HEK293 (cell line): ENCODE measurements around the gene SPATA24.
A peak's percentile ranks its signal among the peaks of the same experiment; 100 is the strongest.

ENCODE experiments used
- CTCF ChIA-PET: fragments of 350-600 bp; formaldehyde crosslinking; extraction: SDS; loops from one replicate; lab custom pipeline; 2021; ENCODE audit warnings: antibody characterized with exemption; lab: Yijun Ruan, JAX
- POLR2A ChIA-PET: fragments of 300-600 bp; formaldehyde crosslinking; extraction: SDS; loops from one replicate; lab custom pipeline; 2020; ENCODE audit warnings: antibody characterized with exemption, inconsistent platforms; lab: Yijun Ruan, JAX
- H3K27ac ChIP-seq: fragments of 200-500 bp; sonication (Bioruptor generic); 2 replicates; pipeline ENCODE4 v1.5.1; 2014; ENCODE audit warnings: low read depth, low read length, control low read depth, inconsistent platforms; ENCODE audit errors: extremely low read depth
- H3K36me3 ChIP-seq, 2 experiments: fragments of 200-500 bp in 1 of 2; sonication (Bioruptor generic) in 1 of 2; 1 replicate in 1 of 2; 2 replicates in 1 of 2; pipeline ENCODE4 v1.5.1; 2014 to 2017; ENCODE audit warnings: inconsistent platforms in 2 of 2, low read length in 2 of 2; ENCODE audit not compliant: control insufficient read depth in 2 of 2, insufficient read depth in 1 of 2
- H3K4me1 ChIP-seq: fragments of 200-500 bp; sonication (Bioruptor generic); 2 replicates; pipeline ENCODE4 v1.5.1; 2014; ENCODE audit warnings: mild to moderate bottlenecking, low read length, inconsistent platforms; ENCODE audit not compliant: control insufficient read depth, insufficient read depth
- H3K4me3 ChIP-seq: 2 replicates; pipeline ENCODE4 v1.5.1; 2011; ENCODE audit warnings: low read depth, mild to moderate bottlenecking, control low read depth, low read length, moderate library complexity
- H3K9me3 ChIP-seq: fragments of 200-500 bp; sonication (Bioruptor generic); 2 replicates; pipeline ENCODE4 v1.5.1; 2014; ENCODE audit warnings: low read depth, low read length, inconsistent platforms; ENCODE audit not compliant: control insufficient read depth, insufficient read depth
- BCL11B ChIP-seq: fragments of 450-650 bp; formaldehyde crosslinking; IDR thresholded peaks from 2 replicates; pipeline ENCODE4 v1.5.1; 2016; ENCODE audit warnings: low read depth, missing biosample characterization, missing genetic modification characterization
- GLIS2 ChIP-seq: fragments of 450-650 bp; formaldehyde crosslinking; IDR thresholded peaks from 2 replicates; pipeline ENCODE4 v1.5.1; 2016; ENCODE audit warnings: missing biosample characterization, missing genetic modification characterization
- KLF1 ChIP-seq: fragments of 450-650 bp; formaldehyde crosslinking; IDR thresholded peaks from 2 replicates; pipeline ENCODE4 v1.5.1; 2016; ENCODE audit warnings: missing biosample characterization, missing genetic modification characterization
- KLF8 ChIP-seq: fragments of 450-650 bp; formaldehyde crosslinking; IDR thresholded peaks from 2 replicates; pipeline ENCODE4 v1.5.1; 2016; ENCODE audit warnings: missing biosample characterization, missing genetic modification characterization
- MEIS1 ChIP-seq: sonication (generic); formaldehyde crosslinking; IDR thresholded peaks from 2 replicates; pipeline ENCODE4 v1.8.1; 2022; ENCODE audit warnings: missing genetic modification reagents, mild to moderate bottlenecking, borderline replicate concordance
- MYNN ChIP-seq: fragments of 450-650 bp; formaldehyde crosslinking; IDR thresholded peaks from 2 replicates; pipeline ENCODE4 v1.5.1; 2016; ENCODE audit warnings: missing biosample characterization, missing genetic modification characterization, borderline replicate concordance
- WT1 ChIP-seq: fragments of 450-650 bp; formaldehyde crosslinking; IDR thresholded peaks from 2 replicates; pipeline ENCODE4 v1.5.1; 2016; ENCODE audit warnings: missing biosample characterization, missing genetic modification characterization
- ZBTB48 ChIP-seq: fragments of 450-650 bp; formaldehyde crosslinking; IDR thresholded peaks from 2 replicates; pipeline ENCODE4 v1.5.1; 2016; ENCODE audit warnings: missing biosample characterization, missing genetic modification characterization
- ZBTB7A ChIP-seq: fragments of 450-650 bp; formaldehyde crosslinking; IDR thresholded peaks from 2 replicates; pipeline ENCODE4 v1.5.1; 2016; ENCODE audit warnings: low read depth, missing biosample characterization, missing genetic modification characterization
- ZFHX2 ChIP-seq: fragments of 450-650 bp; formaldehyde crosslinking; conservative IDR thresholded peaks from 2 replicates; pipeline ENCODE4 v1.5.1; 2016; ENCODE audit warnings: missing biosample characterization, missing genetic modification characterization
- ZNF132 ChIP-seq: fragments of 450-650 bp; formaldehyde crosslinking; IDR thresholded peaks from 2 replicates; pipeline ENCODE4 v1.5.1; 2017; ENCODE audit warnings: missing biosample characterization, missing genetic modification characterization, borderline replicate concordance
- ZNF16 ChIP-seq: fragments of 450-650 bp; formaldehyde crosslinking; IDR thresholded peaks from 2 replicates; pipeline ENCODE4 v1.5.1; 2016; ENCODE audit warnings: low read depth, missing biosample characterization, missing genetic modification characterization
- ZNF2 ChIP-seq: fragments of 450-650 bp; formaldehyde crosslinking; IDR thresholded peaks from 2 replicates; pipeline ENCODE4 v1.5.1; 2016; ENCODE audit warnings: missing biosample characterization, missing genetic modification characterization
- ZNF239 ChIP-seq: fragments of 450-650 bp; formaldehyde crosslinking; IDR thresholded peaks from 2 replicates; pipeline ENCODE4 v1.5.1; 2016; ENCODE audit warnings: missing biosample characterization, missing genetic modification characterization
- ZNF274 ChIP-seq, 2 experiments: fragments of 200-500 bp in 1 of 2; fragments of 450-650 bp in 1 of 2; sonication (Bioruptor generic) in 1 of 2; formaldehyde crosslinking in 1 of 2; IDR thresholded peaks; 2 replicates each; pipeline versions ENCODE4 v1.5.1 to v1.6.1; 2014 to 2016; ENCODE audit warnings: borderline replicate concordance in 1 of 2, inconsistent platforms in 1 of 2, low read length in 1 of 2, missing biosample characterization in 1 of 2, missing genetic modification characterization in 1 of 2
- ZNF423 ChIP-seq: fragments of 450-650 bp; formaldehyde crosslinking; IDR thresholded peaks from 2 replicates; pipeline ENCODE4 v1.5.1; 2016; ENCODE audit warnings: missing biosample characterization, missing genetic modification characterization
- ZNF501 ChIP-seq: fragments of 450-650 bp; formaldehyde crosslinking; IDR thresholded peaks from 2 replicates; pipeline ENCODE4 v1.5.1; 2016; ENCODE audit warnings: missing biosample characterization, missing genetic modification characterization
- ZNF521 ChIP-seq: fragments of 450-650 bp; formaldehyde crosslinking; IDR thresholded peaks from 2 replicates; pipeline ENCODE4 v1.5.1; 2017; ENCODE audit warnings: missing biosample characterization, mild to moderate bottlenecking, missing genetic modification characterization
- ZNF530 ChIP-seq: fragments of 450-650 bp; formaldehyde crosslinking; IDR thresholded peaks from 2 replicates; pipeline ENCODE4 v1.5.1; 2016; ENCODE audit warnings: low read depth, missing biosample characterization, missing genetic modification characterization
- ZNF558 ChIP-seq: fragments of 450-650 bp; formaldehyde crosslinking; IDR thresholded peaks from 2 replicates; pipeline ENCODE4 v1.5.1; 2016; ENCODE audit warnings: missing biosample characterization, missing genetic modification characterization
- ZNF571 ChIP-seq: fragments of 450-650 bp; formaldehyde crosslinking; IDR thresholded peaks from 2 replicates; pipeline ENCODE4 v1.5.0; 2017; ENCODE audit warnings: missing biosample characterization, missing genetic modification characterization
- ZNF600 ChIP-seq: fragments of 450-650 bp; formaldehyde crosslinking; IDR thresholded peaks from 2 replicates; pipeline ENCODE4 v1.5.1; 2016; ENCODE audit warnings: missing biosample characterization, missing genetic modification characterization
- ZNF621 ChIP-seq: fragments of 450-650 bp; formaldehyde crosslinking; IDR thresholded peaks from 2 replicates; pipeline ENCODE4 v1.5.1; 2017; ENCODE audit warnings: missing biosample characterization, missing genetic modification characterization
- ZNF658 ChIP-seq: fragments of 450-650 bp; formaldehyde crosslinking; IDR thresholded peaks from 2 replicates; pipeline ENCODE4; 2016; ENCODE audit warnings: missing biosample characterization, missing genetic modification characterization
- ZNF670 ChIP-seq: fragments of 450-650 bp; formaldehyde crosslinking; IDR thresholded peaks from 2 replicates; pipeline ENCODE4 v1.5.1; 2016; ENCODE audit warnings: missing biosample characterization, missing genetic modification characterization, low read depth
- ZNF776 ChIP-seq: fragments of 450-650 bp; formaldehyde crosslinking; IDR thresholded peaks from 2 replicates; pipeline ENCODE4 v1.5.0; 2017; ENCODE audit warnings: missing biosample characterization, missing genetic modification characterization, borderline replicate concordance
- ZNF843 ChIP-seq: fragments of 450-650 bp; formaldehyde crosslinking; IDR thresholded peaks from 2 replicates; pipeline ENCODE4 v1.5.1; 2016; ENCODE audit warnings: missing biosample characterization, missing genetic modification characterization
- ZSCAN16 ChIP-seq: fragments of 450-650 bp; formaldehyde crosslinking; IDR thresholded peaks from 2 replicates; pipeline ENCODE4 v1.5.1; 2016; ENCODE audit warnings: missing biosample characterization, missing genetic modification characterization
- TF ChIP-seq, protein P1 (sequence below): fragments of 450-650 bp; IDR thresholded peaks from 2 replicates; pipeline ENCODE4 v1.5.1; 2018; ENCODE audit warnings: missing biosample characterization, missing genetic modification characterization
- TF ChIP-seq, protein P2 (sequence below): fragments of 450-650 bp; formaldehyde crosslinking; IDR thresholded peaks from 2 replicates; pipeline ENCODE4 v1.5.1; 2016; ENCODE audit warnings: missing biosample characterization, missing genetic modification characterization
- TF ChIP-seq, protein P3 (sequence below): IDR thresholded peaks from 2 replicates; pipeline ENCODE4 v1.6.1; 2011; ENCODE audit warnings: mild to moderate bottlenecking, low read depth, low read length, borderline replicate concordance
- TF ChIP-seq, protein P4 (sequence below): sonication (generic); formaldehyde crosslinking; IDR thresholded peaks from 2 replicates; pipeline ENCODE4 v1.8.1; 2022; ENCODE audit warnings: mild to moderate bottlenecking, moderate library complexity, missing genetic modification reagents
- TF ChIP-seq, protein P5 (sequence below): fragments of 450-650 bp; formaldehyde crosslinking; IDR thresholded peaks from 2 replicates; pipeline ENCODE4 v1.5.1; 2016; ENCODE audit warnings: missing biosample characterization, missing genetic modification characterization

The SPATA24 gene

DNA sequence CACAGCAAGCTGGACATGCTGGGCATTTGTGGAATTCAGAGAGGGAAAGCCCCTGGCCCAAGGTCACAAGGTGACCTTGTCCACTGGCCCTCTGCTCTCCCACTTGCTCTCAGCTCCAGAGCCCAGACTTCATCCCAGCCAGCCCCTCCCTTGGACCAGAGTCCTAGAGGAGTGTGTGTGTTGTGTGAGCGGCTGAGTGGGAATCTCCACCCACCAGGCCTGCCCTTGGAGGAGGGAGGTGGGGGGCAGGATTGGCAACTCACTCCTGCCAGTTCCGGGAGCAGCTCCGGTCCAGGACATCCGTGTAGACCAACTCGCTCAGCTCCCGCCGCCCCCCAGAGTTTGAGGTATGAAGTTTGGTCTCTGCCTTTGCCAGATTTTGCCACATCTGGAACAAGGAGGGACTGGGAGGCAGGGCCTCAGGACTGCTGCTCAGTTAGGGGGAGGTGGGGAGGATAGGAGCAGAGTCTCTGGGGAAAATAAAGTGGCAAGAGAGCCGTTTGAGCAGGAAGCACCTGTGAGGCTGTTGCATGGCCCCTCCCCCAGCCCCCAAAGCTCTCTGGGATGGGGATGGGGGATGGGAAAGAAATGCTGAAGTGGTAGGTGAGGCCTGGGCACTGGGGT lies 15.6 kb downstream of the SPATA24 start:
- no peak overlapping the region for H3K4me3 ChIP-seq
- no peaks in the 10 kb centered on the region for H3K9me3 ChIP-seq
- no peak overlapping the region for H3K27ac ChIP-seq
- no peaks in the 10 kb centered on the region for H3K36me3 ChIP-seq
- H3K4me1 ChIP-seq, result no peaks in the 10 kb centered on the region
- ChIA-PET CTCF (interaction anchor here (0.5 to 0.6 kb wide), 2 partner anchors 148 to 1174 kb away, joined by 3 read pairs; no protein-coding TSS in a partner anchor), POLR2A (interaction anchor here (0.6 kb wide), 1 partner anchor 809 kb away, joined by 3 read pairs; no protein-coding TSS in a partner anchor)
- peak; percentile 27; the same call in 1 of the 2 replicates for TF ChIP-seq GLIS2
- TF ChIP-seq ZNF658, result no peak
- no peak for TF ChIP-seq ZBTB7A (tag by site-specific recombination)
- no peak for TF ChIP-seq ZNF132 (tag by site-specific recombination)
- no peak for TF ChIP-seq ZSCAN16
- no peak for TF ChIP-seq ZNF558 (tag by site-specific recombination)
- no peak for TF ChIP-seq BCL11B (tag by site-specific recombination)
- no peak for TF ChIP-seq ZNF501 (tag by site-specific recombination)
- TF ChIP-seq ZNF621 (tag by site-specific recombination), result no peak
- TF ChIP-seq, protein P1, sequence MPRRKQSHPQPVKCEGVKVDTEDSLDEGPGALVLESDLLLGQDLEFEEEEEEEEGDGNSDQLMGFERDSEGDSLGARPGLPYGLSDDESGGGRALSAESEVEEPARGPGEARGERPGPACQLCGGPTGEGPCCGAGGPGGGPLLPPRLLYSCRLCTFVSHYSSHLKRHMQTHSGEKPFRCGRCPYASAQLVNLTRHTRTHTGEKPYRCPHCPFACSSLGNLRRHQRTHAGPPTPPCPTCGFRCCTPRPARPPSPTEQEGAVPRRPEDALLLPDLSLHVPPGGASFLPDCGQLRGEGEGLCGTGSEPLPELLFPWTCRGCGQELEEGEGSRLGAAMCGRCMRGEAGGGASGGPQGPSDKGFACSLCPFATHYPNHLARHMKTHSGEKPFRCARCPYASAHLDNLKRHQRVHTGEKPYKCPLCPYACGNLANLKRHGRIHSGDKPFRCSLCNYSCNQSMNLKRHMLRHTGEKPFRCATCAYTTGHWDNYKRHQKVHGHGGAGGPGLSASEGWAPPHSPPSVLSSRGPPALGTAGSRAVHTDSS (tag by site-specific recombination), result no peak
- no peak for TF ChIP-seq ZNF571 (tag by site-specific recombination)
- peak; percentile 95 for TF ChIP-seq ZFHX2 (tag by site-specific recombination)
- TF ChIP-seq ZNF2 (tag by site-specific recombination), result no peak
- TF ChIP-seq ZNF600, result peak; percentile 65; the same call in 1 of the 2 replicates
- no peak for TF ChIP-seq KLF1 (tag by site-specific recombination)
- no peak for TF ChIP-seq ZNF239
- TF ChIP-seq MEIS1 (CRISPR knock-in tag), result no peak
- no peak for TF ChIP-seq ZNF423
- no peak for TF ChIP-seq ZNF776 (tag by site-specific recombination)
- TF ChIP-seq, protein P2, sequence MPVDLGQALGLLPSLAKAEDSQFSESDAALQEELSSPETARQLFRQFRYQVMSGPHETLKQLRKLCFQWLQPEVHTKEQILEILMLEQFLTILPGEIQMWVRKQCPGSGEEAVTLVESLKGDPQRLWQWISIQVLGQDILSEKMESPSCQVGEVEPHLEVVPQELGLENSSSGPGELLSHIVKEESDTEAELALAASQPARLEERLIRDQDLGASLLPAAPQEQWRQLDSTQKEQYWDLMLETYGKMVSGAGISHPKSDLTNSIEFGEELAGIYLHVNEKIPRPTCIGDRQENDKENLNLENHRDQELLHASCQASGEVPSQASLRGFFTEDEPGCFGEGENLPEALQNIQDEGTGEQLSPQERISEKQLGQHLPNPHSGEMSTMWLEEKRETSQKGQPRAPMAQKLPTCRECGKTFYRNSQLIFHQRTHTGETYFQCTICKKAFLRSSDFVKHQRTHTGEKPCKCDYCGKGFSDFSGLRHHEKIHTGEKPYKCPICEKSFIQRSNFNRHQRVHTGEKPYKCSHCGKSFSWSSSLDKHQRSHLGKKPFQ (tag by site-specific recombination), result peak; percentile 36
- TF ChIP-seq, protein P3, sequence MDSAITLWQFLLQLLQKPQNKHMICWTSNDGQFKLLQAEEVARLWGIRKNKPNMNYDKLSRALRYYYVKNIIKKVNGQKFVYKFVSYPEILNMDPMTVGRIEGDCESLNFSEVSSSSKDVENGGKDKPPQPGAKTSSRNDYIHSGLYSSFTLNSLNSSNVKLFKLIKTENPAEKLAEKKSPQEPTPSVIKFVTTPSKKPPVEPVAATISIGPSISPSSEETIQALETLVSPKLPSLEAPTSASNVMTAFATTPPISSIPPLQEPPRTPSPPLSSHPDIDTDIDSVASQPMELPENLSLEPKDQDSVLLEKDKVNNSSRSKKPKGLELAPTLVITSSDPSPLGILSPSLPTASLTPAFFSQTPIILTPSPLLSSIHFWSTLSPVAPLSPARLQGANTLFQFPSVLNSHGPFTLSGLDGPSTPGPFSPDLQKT, result no peak
- TF ChIP-seq ZNF670 (tag by site-specific recombination), result no peak
- TF ChIP-seq ZBTB48 (tag by site-specific recombination), result no peak
- TF ChIP-seq, protein P4, sequence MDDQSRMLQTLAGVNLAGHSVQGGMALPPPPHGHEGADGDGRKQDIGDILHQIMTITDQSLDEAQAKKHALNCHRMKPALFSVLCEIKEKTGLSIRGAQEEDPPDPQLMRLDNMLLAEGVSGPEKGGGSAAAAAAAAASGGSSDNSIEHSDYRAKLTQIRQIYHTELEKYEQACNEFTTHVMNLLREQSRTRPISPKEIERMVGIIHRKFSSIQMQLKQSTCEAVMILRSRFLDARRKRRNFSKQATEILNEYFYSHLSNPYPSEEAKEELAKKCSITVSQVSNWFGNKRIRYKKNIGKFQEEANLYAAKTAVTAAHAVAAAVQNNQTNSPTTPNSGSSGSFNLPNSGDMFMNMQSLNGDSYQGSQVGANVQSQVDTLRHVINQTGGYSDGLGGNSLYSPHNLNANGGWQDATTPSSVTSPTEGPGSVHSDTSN, result no peak
- TF ChIP-seq ZNF521 (tag by site-specific recombination), result no peak
- TF ChIP-seq ZNF530, result no peak
- TF ChIP-seq, protein P5, sequence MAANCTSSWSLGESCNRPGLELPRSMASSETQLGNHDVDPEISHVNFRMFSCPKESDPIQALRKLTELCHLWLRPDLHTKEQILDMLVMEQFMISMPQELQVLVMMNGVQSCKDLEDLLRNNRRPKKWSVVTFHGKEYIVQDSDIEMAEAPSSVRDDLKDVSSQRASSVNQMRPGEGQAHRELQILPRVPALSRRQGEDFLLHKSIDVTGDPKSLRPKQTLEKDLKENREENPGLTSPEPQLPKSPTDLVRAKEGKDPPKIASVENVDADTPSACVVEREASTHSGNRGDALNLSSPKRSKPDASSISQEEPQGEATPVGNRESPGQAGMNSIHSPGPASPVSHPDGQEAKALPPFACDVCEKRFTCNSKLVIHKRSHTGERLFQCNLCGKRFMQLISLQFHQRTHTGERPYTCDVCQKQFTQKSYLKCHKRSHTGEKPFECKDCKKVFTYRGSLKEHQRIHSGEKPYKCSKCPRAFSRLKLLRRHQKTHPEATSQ (tag by site-specific recombination), result no peak
- peak; percentile 64 for TF ChIP-seq WT1 (tag by site-specific recombination)
- no peak for TF ChIP-seq ZNF274 (IDR thresholded peaks at IDR 0.05; ENCODE audit: low read length)
- TF ChIP-seq ZNF274 (tag by site-specific recombination; IDR thresholded peaks at IDR 0.05; ENCODE audit: borderline replicate concordance), result no peak
- no peak for TF ChIP-seq ZNF843 (tag by site-specific recombination)
- no peak for TF ChIP-seq MYNN
- no peak for TF ChIP-seq ZNF16 (tag by site-specific recombination)
- no peak for TF ChIP-seq KLF8 (tag by site-specific recombination)
